HG02571 (cell line): ENCODE measurements around the gene MEPCE.
"Not testable (repeated sequence)": the region's sequence is repeated elsewhere in the genome, so short reads cannot be mapped to it uniquely, and the experiment has no call there.

Source experiments
- ATAC-seq: cut with Tn5 transposase; IDR thresholded peaks from one replicate; pipeline ENCODE4 v1.9.1; 2021; ENCODE audit warnings: mild to moderate bottlenecking, moderate library complexity; ENCODE audit not compliant: unreplicated experiment

MEPCE gene, protein sequence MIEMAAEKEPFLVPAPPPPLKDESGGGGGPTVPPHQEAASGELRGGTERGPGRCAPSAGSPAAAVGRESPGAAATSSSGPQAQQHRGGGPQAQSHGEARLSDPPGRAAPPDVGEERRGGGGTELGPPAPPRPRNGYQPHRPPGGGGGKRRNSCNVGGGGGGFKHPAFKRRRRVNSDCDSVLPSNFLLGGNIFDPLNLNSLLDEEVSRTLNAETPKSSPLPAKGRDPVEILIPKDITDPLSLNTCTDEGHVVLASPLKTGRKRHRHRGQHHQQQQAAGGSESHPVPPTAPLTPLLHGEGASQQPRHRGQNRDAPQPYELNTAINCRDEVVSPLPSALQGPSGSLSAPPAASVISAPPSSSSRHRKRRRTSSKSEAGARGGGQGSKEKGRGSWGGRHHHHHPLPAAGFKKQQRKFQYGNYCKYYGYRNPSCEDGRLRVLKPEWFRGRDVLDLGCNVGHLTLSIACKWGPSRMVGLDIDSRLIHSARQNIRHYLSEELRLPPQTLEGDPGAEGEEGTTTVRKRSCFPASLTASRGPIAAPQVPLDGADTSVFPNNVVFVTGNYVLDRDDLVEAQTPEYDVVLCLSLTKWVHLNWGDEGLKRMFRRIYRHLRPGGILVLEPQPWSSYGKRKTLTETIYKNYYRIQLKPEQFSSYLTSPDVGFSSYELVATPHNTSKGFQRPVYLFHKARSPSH

DNA sequence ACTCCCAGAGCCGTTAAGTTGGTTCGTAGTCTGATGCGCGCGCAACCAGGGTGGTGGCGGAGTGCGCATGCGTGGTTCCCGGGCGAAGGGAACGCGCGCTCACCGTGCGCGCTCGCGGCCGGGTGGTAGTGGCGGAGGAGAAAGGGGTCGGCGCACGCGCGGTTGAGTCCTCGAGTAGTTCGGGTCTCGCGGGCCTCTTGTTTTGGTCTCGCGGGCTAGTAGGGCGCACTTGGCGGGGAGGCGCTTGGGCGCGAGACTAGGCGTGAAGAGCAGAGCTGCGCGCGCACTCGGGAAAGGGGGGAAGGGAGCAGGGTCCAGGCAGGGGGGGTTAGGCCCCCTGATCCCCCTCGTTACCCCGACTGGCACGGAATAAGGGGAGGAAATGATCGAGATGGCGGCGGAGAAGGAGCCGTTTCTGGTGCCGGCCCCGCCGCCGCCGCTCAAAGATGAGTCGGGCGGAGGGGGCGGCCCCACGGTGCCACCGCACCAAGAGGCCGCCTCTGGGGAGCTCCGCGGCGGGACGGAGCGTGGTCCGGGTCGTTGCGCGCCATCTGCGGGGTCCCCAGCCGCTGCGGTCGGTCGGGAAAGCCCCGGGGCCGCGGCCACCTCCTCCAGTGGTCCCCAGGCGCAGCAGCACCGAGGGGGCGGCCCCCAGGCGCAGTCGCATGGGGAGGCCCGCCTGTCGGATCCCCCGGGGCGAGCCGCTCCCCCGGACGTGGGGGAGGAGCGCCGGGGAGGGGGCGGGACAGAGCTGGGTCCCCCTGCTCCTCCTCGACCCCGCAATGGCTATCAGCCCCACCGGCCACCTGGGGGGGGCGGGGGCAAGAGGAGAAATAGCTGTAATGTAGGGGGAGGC, at the start of gene MEPCE:
TSS of gene MEPCE (plus strand) at position 195 of the 856 bp plus-strand sequence. CDS start at position 383, 188 bp downstream.
- ATAC-seq = peak; percentile 33

DNA sequence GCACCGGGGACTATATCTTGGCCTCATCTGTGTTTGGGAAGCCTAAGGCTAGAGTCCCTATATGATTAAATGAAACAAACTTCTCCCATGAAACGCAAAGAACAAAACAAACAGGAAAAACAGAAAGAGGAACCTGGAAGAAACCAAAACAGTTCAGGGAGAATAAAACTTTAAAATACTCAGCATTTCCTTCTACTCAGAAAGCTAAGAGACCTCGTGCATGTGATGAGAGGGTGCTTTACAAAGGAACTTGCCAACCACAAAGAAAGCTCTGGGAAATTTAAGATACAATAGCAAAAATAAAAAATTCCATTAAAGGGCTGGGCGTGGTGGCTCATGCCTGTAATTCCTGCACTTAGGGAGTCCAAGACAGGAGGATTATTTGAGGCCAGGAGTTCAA, 49.4 kb upstream of the MEPCE start:
- ATAC-seq = no peak

DNA sequence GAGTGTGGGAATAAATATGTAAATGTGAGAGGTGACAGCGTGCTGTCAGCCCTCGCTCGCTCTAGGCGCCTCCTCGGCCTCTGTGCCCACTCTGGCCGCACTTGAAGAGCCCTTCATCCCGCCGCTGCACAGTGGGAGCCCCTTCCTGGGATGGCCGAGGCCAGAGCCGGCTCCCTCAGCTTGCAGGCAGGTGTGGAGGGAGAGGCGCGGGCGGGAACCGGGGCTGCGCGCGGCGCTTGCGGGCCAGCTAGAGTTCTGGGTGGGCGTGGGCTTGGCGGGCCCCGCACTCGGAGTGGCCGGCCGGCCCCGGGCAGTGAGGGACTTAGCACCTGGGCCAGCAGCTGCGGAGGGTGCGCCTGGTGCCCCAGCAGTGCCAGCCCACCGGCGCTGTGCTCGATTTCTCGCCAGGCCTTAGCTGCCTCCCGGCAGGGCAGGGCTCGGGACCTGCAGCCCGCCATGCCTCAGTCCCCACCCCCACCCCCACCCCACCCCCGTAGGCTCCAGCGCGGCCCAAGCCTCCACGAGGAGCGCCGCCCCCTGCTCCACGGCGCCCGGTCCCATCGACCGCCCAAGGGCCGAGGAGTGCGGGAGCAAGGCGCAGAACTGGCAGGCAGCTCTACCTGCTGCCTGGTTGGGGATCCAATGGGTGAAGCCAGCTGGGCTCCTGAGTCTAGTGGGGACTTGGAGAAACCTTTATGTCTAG, 47.9 kb upstream of the MEPCE start:
- ATAC-seq = not testable (repeated sequence)

DNA sequence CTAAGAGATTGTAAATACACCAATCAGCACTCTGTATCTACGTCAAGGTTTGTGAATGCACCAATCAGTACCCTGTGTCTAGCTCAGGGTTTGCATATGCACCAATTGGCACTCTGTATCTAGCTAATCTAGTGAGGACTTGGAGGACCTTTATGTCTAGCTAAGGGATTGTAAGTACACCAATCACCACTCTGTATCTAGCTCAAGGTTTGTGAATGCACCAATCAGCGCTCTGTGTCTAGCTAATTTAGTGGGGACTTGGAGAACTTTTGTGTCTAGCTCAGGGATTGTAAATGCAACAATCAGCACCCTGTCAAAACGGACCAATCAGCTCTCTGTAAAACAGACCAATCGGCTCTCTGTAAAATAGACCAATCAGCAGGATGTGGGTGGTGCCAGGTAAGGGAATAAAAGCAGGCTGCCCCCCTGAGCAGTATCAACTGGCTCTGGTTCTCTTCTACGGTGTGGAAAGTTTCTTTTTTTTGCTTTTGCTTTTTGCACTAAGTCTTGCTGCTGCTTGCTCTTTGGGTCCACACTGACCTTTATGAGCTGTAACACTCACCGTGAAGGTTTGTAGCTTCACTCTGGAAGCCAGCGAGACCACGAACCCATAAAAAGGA, 47.3 kb upstream of the MEPCE start:
- not testable (repeated sequence) for ATAC-seq

DNA sequence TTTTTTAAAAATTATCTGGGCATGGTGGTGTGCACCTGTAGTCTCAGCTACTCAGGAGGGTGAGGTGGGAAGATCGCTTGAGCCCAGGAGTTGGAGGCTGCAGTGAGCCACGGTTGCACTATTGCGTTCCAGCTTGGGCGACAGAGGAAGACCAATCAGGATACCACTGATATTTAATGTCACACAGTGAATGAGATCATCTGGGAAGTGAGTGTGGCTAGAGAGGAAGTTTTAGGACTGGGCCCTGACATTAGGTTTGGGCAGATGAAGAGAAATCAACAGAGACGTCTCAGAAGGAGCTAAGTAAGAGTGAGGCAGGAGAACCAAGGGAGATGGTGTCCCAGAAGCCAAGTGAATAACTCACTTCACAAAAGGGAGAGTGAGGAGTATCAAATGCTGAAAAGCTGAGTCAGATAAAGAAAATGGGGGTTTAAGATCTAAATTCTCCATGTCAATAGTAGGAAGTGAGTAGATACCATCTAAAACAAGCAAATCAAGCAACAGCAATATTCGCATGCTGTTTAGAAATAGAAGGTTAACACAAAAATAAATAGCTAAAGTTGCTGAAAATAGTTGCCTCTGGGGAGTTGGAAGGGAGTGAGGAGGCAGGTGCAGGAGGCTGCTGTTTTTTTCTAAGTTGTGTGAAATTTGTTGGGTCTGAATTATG, 44.9 kb upstream of the MEPCE start:
- ATAC-seq = no peak

DNA sequence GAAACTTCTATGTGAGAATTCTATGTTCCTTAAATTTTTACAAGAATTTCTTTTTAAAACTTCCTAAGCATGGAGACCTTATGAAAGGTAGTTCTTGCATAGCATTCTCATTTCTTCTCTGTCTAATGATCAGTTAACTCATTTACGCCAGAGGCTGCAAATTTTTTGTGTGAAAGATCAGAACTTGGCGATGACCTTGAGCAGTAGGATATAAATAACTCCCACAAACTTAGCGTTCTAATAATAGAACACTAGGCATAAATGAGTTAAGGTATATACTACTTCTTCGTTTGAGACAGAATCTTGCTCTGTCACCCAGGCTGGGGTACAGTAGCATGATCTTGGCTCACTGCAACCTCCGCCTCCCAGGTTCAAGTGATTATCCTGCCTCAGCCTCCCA, 42.7 kb upstream of the MEPCE start:
- ATAC-seq = no peak

DNA sequence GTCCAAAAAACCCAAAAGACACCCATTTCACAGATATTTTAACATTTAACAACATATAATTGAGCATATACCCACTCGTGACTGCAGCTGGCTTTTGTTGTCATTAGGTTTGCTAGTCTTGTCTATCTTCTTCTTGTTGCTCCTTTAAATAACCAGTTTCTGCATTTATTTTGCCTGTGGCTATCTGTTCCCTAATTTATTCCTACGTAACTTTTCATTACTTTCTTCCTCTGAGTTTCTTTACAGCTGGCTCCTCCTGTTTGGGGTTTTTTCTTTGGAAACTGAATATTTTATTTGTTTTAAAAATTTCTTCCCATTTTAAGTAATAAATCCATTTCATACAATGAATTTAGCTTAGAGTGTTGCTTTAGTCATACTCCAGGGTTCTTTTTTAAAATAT, 41.9 kb upstream of the MEPCE start:
- no peak for ATAC-seq

DNA sequence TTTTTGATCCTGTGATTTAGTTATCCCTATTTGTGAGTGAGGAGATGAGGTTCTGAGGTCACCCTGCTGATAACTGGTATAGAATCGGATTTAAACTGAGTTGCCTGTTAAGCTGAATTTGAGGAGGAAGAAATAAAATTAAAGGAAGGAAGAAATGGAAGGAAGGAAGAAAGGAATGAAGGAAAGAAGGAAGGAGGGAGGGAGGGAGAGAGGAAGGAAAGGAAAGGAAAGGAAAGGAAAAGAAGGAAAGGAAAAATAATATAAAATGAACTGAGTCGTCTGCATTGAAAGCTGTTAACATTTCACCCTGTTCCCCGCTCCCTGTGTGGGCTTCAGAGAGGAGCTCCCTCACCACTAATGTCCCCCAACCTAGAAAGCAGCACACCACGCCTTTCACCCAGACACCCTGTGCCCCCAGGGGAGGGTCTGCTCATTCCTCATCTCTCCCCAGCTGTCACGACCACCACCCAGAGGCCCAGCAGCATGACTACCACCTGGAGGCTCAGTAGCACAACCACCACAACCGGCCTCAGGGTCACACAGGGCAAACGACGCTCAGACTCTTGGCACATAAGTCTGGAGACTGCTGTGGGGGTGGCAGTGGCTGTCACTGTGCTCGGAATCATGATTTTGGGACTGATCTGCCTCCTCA, 40.1 kb upstream of the MEPCE start:
- no peak for ATAC-seq

DNA sequence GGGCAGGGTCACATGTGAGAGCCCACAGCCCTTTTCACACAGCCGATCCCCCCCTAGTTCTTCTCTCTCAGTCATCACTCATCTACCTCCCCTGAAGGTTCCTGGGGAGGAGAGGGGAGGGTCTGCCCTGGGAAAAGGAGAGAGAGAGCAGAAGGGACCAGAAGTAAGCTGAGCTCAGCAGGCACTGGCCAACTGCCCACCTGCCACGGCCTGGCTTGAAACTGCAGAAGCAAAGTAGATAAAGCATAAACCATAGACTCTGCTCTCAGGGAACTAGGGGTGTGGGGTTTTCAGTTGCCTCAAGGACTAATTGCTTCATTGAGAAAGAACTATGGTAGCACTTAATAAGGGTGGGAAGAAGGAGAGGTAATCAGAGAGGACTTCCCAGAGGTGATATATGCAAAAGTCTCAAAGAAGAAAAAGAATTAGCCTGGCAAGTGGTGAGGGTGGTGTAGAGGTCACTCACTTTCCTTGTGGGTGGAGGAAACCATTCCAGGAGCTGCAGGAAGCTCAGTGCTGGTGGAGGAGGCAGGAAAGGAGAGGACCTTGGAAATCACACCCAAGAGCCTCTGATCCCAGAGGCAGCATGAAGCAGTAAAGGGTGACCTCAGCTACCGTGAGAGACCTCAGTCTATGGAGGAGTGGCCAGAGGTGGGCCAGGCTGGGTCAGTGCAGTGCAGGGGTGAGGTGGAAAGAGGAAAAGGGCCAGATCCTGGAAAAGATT, 39.2 kb upstream of the MEPCE start:
- no peak for ATAC-seq

DNA sequence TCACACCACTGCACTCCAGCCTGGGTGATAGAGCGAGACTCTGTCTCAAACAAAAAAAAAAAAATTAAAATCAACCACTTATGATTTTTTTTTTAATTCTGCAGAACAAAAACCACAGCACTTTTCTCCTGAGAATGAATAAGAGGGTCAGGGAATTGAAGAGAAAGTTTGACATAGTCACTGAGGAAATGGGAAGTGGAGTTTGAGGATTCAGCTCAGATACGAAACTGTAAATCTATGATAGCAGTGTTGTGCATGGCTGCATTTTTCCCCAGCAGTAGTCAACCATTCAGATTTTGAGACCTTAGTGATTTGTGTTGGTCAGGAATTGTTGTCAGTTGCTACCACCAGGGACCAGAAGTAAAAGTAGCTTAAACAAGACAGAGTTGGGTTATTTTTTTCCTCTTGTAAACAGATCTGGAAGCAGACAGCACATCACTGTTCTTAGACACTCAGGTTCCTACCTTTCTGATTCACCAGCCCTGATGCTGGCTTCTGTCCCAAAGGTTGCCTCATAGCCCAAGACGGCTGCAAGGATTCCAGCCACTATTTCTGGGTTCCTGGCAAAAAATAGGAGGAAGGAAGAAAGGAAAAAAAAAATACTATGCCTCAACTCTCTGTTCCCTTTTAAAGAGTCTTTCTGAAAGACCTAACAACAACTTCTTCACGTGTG, 36.3 kb upstream of the MEPCE start:
- no peak for ATAC-seq

DNA sequence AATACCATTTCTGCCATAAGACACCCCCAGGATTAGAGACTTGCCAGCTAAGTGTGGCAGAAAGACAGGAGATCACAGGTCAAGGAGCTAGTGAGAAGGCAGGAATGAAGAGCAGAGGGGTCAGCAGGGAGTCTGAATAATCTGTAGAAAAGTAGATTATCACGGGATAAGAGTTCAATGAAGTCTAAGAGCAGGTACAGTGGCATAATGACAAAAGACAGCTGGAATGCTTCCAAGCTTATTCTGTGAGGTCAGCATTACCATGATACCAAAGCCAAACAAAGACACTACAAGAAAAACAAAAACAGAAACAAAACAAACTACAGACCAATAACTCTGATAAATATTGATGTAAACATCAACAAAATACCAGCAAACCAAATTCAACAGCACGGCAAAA, 35.6 kb upstream of the MEPCE start:
- no peak for ATAC-seq

DNA sequence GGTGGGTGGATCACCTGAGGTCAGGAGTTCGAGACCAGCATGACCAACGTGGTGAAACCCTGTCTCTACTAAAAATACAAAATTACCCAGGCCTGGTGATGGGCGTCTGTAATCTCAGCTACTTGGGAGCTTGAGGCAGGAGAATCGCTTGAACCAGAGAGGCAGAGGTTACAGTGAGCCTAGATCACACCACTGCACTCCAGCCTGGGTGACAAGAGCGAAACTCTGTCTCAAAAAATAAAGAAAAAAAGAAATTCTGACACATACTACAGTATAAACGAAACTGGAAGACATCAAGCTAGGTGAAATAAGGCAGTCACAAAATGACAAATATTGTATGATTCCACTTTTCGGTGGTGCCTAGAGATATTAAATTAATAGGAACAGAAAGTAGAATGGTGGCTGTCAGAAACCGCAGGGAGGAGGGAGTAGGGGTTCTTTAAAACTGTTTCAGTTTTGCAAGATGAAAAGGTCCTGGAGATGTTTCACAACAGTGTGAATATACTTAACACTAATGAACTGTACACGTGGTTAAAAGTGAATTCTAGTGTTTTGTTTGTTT, 33.1 kb upstream of the MEPCE start:
- peak; percentile 84 for ATAC-seq

DNA sequence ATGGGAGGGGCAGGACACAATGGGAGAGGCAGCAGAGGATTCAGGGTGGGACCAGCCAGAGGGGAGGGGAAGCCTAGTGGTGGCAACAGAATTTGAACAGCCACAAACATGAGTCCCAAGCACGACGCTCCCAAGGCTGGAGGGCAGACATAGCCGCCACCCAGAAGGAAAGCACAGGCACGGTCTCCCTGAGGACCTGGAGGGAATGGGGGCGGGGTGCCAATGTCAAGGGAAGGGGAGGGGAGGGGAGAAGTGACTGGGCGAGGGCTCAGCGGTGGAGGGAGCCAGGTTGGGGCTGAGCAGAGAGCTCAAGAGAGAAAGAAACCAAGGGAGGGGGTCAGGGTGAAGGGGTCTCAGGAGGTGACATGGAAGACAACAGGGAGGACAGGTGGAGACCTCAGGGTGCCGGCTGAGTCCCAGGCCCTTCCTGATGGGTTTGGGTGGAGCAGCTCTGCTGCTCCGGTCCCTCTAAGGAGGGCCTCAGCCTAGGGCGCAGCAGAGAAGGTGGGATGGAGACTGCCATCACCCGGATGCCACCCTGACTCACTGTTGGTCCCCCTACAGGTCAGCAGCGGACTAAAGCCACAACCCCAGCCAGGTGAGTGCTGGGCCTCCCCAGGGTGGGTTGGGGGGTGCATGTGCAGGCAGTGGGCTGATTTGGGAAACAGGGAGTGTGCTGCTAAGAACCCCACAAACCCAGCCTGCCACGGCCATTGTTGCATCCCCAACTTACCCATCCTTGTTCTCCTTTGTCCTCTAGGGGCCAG, 32.1 kb upstream of the MEPCE start:
- no peak for ATAC-seq

DNA sequence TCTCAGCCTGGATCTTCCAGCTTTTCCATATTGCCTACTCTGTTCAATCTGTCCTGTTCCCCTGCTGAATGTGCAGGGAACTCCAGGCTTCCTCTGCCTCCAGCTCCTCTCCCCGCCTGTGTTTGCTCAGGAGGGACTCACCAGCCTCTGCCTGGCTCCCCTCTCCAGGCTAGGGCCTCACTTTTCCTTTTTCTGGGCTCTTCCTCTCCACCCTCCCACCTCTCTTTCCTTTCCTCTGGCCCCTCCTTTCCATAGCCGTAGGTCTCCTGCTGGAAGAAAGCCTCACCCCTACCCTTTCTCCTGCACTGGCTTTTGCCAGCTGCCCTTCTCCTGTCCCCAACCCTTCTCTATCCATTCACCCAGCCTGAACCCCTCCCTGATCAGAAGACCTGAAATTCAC, 31.4 kb upstream of the MEPCE start:
- no peak for ATAC-seq

DNA sequence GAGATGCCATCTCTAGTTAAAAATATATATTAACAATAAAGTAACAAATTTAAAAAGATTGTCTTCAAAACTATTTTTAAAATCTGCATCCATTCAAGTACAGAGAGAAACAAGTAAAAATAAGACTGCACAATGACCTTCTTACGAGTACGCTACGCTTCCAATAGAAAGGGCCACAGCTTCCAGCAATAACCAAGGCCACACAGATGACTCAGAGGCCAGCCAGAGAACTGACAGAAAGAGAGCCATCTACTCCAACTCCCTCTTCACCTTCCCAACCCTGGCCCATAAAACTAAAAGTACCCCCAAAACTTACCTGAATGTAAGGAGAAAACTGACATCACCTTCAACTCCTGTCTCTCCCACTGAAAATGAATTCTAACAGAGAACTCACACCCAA, 29.6 kb upstream of the MEPCE start:
- ATAC-seq = no peak

DNA sequence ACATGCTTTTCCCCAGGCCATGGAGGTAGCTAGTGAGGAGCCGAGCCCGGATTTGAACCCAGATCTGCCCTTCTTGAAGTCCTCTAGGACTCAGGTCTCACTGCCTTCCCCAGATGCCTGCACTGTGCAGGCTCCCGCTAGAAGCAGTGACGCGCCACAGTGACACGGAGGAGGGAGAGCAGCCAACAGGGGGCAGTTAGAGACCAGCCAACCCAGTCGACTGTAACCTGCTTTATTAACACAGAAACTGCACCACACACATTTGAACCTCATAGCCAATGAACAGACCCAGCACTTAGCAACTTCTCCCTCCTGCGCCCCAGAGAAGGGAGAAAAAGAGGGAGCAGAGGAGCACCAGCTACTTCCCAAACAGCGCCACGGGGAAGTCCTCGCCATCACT, 29.0 kb upstream of the MEPCE start:
- no peak for ATAC-seq

DNA sequence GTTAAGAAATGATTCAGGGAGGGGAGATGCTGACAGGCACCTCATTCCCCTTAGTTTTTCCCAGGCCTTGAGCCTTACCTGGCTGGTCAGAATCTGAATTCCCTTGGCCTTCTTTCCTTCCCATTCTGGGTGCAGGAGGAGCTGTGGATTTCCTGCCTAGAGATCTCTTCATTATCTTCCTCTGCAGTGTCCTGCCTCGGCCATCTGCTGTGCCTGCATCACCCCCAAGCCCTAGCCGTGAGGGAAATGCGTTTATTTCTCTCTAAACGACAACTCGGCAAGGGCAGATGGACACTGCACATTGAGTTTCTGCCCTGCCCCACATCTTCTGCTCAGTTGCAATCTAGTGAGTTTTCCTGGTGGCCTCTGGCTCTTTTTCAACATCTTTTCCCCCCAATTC, 27.8 kb upstream of the MEPCE start:
- no peak for ATAC-seq
